ENCODE data around the gene GLYATL1B. TPM values are rescaled to one million over a fixed set of nuclear protein-coding genes. Genes with fewer than 3 reads are reported as not detected.
"Not testable (repeated sequence)": the region's sequence is repeated elsewhere in the genome, so short reads cannot be mapped to it uniquely, and the experiment has no call there.

The GLYATL1B gene
- total RNA-seq, 1 donor from 2014 or later, result not detected

DNA sequence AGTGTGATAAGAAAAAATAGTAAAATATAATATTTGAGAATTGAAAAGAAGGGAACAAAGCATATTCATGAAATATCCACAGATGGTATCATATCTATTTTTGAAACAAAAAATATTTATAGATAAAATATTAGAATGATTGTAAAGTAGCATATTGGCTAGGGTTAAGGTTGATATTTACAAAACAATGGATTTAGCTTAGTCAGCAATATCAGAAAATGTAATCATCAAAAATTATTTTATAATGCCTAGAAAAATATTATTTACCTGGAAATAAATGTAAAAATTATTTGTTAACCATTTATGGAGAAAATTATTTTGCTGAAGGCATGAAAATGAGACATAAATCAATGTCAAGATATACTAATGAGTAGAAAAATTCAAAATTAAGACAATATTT lies 33.7 kb downstream of the GLYATL1B start:
- no peak for TF ChIP-seq CTCF (IDR thresholded peaks at IDR 0.05)
- no peak for TF ChIP-seq EZH2phosphoT487 (IDR thresholded peaks at IDR 0.05)
- no peak for TF ChIP-seq EZH2 (IDR thresholded peaks at IDR 0.05)
- H3F3A ChIP-seq (ENCODE audit: low read depth), result no peaks in the 10 kb centered on the region
- no peak overlapping the region for H3K9ac ChIP-seq
- no peak overlapping the region for H2AFZ ChIP-seq (replicated peaks)
- no peaks in the 10 kb centered on the region for H3K79me2 ChIP-seq (ENCODE audit: low read depth)
- Mint-ChIP-seq H3K9me3 (peaks cover 60% of the 10 kb centered on the region), H3K36me3 (peaks cover 81% of the 10 kb centered on the region), H3K27ac (no peak overlapping the region), H3K27me3 (ENCODE audit: insufficient read depth, low read depth) (peaks cover 3% of the 10 kb centered on the region), H3K4me1 (no peaks in the 10 kb centered on the region), H3K4me3 (no peak overlapping the region)
- peaks cover 21% of the 10 kb centered on the region for H3K36me3 ChIP-seq
- no peak overlapping the region for H3K27ac ChIP-seq
- no peaks in the 10 kb centered on the region for H3K27me3 ChIP-seq
- no peaks in the 10 kb centered on the region for H4K20me1 ChIP-seq (ENCODE audit: low read depth)
- no peak overlapping the region for H3K4me2 ChIP-seq
- no peaks in the 10 kb centered on the region for H3K4me1 ChIP-seq
- H3K4me3 ChIP-seq, result no peak overlapping the region
- no peaks in the 10 kb centered on the region for H3K9me3 ChIP-seq (ENCODE audit: low read depth)
- no peak for DNase-seq (ENCODE audit: low spot score)

DNA sequence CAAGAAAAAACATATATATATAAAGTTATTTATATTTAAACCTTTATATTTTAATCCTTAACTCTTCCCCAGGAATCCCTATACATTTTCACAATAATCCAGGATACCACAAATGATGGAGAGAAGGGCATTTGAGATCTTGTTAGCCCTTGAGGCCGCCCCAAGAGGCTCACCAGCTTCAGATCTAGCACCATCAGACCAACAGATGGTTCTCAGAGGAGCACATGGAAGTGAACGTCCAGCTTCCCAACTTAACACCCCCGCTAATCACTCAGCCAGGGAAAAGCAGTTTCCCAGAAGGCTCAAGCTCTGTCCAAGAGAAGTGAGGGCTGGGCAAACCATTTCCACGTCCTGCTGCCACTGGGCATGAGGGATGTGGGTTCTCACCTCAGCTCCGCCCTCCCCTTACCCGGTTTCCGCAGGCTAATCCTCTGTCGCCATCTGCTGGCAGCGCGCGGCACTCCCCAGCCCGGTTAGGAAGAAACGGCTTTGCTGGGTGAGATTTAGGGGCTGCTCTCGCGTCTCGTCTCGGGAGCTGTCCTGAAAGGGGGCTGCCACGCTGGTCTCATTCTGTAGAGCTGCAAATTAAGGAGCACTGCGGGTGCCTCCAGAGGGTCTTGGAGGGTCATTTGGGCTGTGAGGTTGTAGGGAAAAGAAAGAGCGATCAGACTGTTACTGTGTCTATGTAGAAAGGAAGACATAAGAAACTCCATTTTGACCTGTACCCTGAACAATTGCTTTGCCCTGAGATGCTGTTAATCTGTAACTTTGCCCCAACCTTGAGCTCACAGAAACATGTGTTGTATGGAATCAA lies 49.7 kb downstream of the GLYATL1B start:
- peak; percentile 99 for TF ChIP-seq CTCF (IDR thresholded peaks at IDR 0.05)
- TF ChIP-seq EZH2phosphoT487 (IDR thresholded peaks at IDR 0.05), result no peak
- Histone ChIP-seq H3K4me3 (no peak overlapping the region), H3K36me3 (no peaks in the 10 kb centered on the region), H3K27me3 (no peaks in the 10 kb centered on the region), H3K9ac (no peak overlapping the region), H3K27ac (no peak overlapping the region), H3K4me2 (no peak overlapping the region), H4K20me1 (ENCODE audit: low read depth) (no peaks in the 10 kb centered on the region), H3K4me1 (no peaks in the 10 kb centered on the region), H3K9me3 (ENCODE audit: low read depth) (peaks cover 14% of the 10 kb centered on the region), H3F3A (ENCODE audit: low read depth) (no peaks in the 10 kb centered on the region), H3K79me2 (ENCODE audit: low read depth) (no peaks in the 10 kb centered on the region), H2AFZ (replicated peaks) (peak overlapping the region; percentile 70)
- Mint-ChIP-seq H3K4me3 (peak overlapping the region; percentile 70), H3K27ac (no peak overlapping the region), H3K27me3 (ENCODE audit: insufficient read depth, low read depth) (peaks cover 3% of the 10 kb centered on the region), H3K9me3 (peaks cover 22% of the 10 kb centered on the region), H3K36me3 (peaks cover 20% of the 10 kb centered on the region), H3K4me1 (peaks cover 14% of the 10 kb centered on the region)
- DNase-seq (ENCODE audit: low spot score), result peak; percentile 84

GRCh38 chr11:59136551-59136950 lies 50.4 kb downstream of the GLYATL1B start:
- H4K20me1 ChIP-seq (ENCODE audit: low read depth); H3K9ac ChIP-seq; H3K27ac ChIP-seq; H3K27ac Mint-ChIP-seq; H3K4me2 ChIP-seq; H3K79me2 ChIP-seq (ENCODE audit: low read depth); H3K4me3 ChIP-seq; H3K36me3 ChIP-seq; DNase-seq (ENCODE audit: low spot score); H3K4me1 ChIP-seq; H3K27me3 ChIP-seq; H3F3A ChIP-seq (ENCODE audit: low read depth); H3K27me3 Mint-ChIP-seq (ENCODE audit: insufficient read depth, low read depth); H3K4me3 Mint-ChIP-seq: not testable (repeated sequence)
- Histone ChIP-seq H2AFZ (replicated peaks) (peak overlapping the region; percentile 70), H3K9me3 (ENCODE audit: low read depth) (peaks cover 14% of the 10 kb centered on the region)
- Mint-ChIP-seq H3K9me3 (peaks cover 17% of the 10 kb centered on the region), H3K4me1 (peaks cover 14% of the 10 kb centered on the region), H3K36me3 (peaks cover 17% of the 10 kb centered on the region)

DNA sequence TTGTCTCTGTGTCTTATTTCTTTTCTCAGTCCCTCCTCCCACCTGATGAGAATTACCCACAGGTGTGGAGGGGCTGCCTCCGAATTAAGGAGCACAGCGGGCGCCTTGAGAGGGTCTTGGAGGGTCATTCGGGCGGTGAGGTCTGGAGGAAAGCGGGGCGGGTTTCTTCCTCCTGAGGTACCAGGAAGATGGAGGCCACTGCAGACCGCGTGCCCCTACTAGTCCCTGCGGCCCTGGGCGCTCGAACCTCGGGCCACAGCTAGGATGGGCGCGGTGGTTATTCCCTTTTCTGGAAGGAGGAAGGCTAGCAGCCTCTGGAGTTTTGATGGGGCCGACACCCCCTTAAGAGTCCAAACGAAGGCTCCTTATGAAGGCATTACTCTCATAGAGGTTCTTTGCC lies 51.1 kb downstream of the GLYATL1B start:
- Mint-ChIP-seq H3K4me3 (no peak overlapping the region), H3K27ac (no peak overlapping the region)

More for the DNA sequence above, 51.1 kb downstream of the GLYATL1B start:
- no peak for DNase-seq (ENCODE audit: low spot score)
- H3K4me2 ChIP-seq, result no peak overlapping the region
- Mint-ChIP-seq H3K27me3 (ENCODE audit: insufficient read depth, low read depth) (peaks cover 3% of the 10 kb centered on the region), H3K9me3 (peaks cover 12% of the 10 kb centered on the region), H3K4me1 (peaks cover 19% of the 10 kb centered on the region), H3K36me3 (peaks cover 15% of the 10 kb centered on the region)
- no peak overlapping the region for H3K9ac ChIP-seq
- TF ChIP-seq EZH2phosphoT487 (IDR thresholded peaks at IDR 0.05) (no peak), CTCF (IDR thresholded peaks at IDR 0.05) (no peak), EZH2 (IDR thresholded peaks at IDR 0.05) (no peak)
- H3K4me3 ChIP-seq, result no peak overlapping the region
- H3K4me1 ChIP-seq, result peaks cover 3% of the 10 kb centered on the region
- H2AFZ ChIP-seq (replicated peaks), result no peak overlapping the region
- H3K36me3 ChIP-seq, result no peaks in the 10 kb centered on the region
- no peaks in the 10 kb centered on the region for H3K27me3 ChIP-seq
- peaks cover 10% of the 10 kb centered on the region for H3K9me3 ChIP-seq (ENCODE audit: low read depth)
- H4K20me1 ChIP-seq (ENCODE audit: low read depth), result no peaks in the 10 kb centered on the region
- no peaks in the 10 kb centered on the region for H3K79me2 ChIP-seq (ENCODE audit: low read depth)
- H3F3A ChIP-seq (ENCODE audit: low read depth), result peaks cover 4% of the 10 kb centered on the region
- no peak overlapping the region for H3K27ac ChIP-seq

All from neural progenitor cell (in vitro differentiated cells).